Coronary artery (tissue), 2 donors: ENCODE results near the gene SF3B6.
"Not testable (repeated sequence)": the region's sequence is repeated elsewhere in the genome, so short reads cannot be mapped to it uniquely, and the experiment has no call there.

Experiments used
- DNase-seq: peaks from one replicate; pipeline ENCODE4 v3.0.0-alpha.2; 2017; ENCODE audit warnings: low spot score
- H3K27ac ChIP-seq, 2 donors: fragments of 200-600 bp; sonication (generic); one replicate each; pipeline ENCODE4 v1.5.1; 2016 to 2019
- H3K4me3 ChIP-seq: fragments of 200-600 bp; sonication (generic); 2 replicates; pipeline ENCODE4 v1.5.1; 2016; ENCODE audit warnings: mild to moderate bottlenecking, moderate library complexity
- CTCF ChIP-seq: fragments of 200-600 bp; sonication (generic); IDR thresholded peaks from one replicate; pipeline ENCODE4 v1.5.1; 2019; ENCODE audit warnings: antibody characterized with exemption

Gene SF3B6

DNA sequence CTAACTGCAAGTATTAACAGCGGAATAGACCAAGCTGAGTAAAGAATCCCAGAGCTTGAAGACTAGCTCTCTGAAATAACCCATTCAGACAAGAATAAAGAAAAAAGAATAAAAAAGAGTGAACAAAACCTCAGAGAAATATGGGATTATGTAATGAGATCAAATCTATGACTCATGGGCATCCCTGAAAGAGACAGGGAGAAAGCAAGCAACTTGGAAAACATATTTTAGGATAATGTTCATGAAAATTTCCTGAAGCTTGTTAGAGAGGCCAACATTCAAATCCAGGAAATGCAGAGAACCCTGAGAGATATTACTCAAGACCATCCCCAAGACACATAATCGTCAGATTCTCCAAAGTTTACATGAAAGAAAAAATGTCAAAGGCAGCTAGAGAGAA lies 29.7 kb upstream of the SF3B6 start:
- no peak overlapping the region for H3K4me3 ChIP-seq
- H3K27ac ChIP-seq = no peak overlapping the region
- TF ChIP-seq CTCF = no peak
- DNase-seq = no peak

DNA sequence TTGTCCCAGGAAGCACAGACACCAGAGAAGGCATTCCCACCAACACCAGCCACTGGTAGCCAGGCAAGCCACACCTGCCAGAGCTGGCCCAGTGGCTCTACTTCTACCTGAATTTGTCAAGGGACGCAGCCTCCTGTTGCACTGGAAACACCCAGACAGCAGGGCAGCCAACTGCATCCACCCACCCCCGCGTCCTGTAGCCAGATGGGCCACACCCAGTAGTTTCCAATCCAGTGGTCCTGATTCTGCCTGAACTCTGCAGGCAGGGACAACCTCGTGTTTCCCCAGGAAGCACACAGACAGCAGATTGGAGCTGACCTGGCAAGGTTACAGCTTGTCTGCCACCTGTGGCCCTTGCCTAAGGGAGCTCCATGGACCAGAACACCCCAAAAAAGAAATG lies 28.8 kb upstream of the SF3B6 start:
- H3K27ac ChIP-seq = no peak overlapping the region
- no peak for DNase-seq

DNA sequence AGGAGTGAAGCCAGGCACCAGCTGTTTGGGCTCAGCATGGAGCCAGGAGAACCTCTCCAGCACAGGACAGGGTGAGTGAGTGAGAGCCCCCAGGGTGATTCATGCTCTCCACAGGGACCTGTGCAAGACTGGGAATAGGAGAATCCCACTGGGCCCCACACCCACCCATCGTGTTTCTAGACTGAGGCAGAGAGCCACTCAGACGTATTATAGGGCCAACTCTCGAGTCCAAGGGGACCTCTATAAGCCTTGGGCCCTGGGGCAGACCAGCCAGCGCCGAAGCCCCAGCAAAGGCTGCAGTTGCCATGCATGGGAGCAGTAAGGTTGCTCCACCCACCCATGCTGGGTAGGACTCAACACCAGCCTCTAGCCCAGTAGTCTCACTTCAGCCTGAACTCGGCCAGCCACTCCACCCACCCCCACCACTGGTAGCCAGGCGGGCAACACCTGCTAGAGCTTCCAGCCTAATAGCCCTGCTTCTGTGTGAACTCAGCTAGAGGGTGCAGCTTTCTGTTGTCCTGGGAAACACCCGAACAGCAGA lies 28.1 kb upstream of the SF3B6 start:
- no peak for TF ChIP-seq CTCF
- Histone ChIP-seq H3K27ac (no peak overlapping the region), H3K4me3 (no peak overlapping the region)
- no peak for DNase-seq

More for the DNA sequence above, 28.8 kb upstream of the SF3B6 start:
- H3K4me3 ChIP-seq = no peak overlapping the region
- no peak for TF ChIP-seq CTCF

DNA sequence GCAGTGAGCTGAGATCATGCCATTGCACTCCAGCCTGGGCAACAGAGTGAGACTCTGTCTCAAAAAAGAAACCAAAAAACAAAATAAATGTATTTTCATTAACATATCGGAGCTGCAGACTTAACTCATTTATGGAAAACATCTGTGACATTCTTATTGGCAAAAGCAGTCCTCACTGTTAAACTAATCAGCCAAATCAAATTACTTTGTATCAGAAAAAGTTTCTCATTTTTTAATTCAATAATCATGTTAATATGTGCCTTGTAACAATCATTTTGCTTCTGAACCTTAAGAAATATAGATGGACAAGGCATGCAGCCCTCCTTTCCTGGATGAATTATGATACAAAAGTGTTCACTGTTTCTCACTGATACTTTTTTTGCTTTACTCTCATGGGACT lies 26.6 kb upstream of the SF3B6 start:
- TF ChIP-seq CTCF = no peak
- H3K27ac ChIP-seq = no peak overlapping the region
- H3K4me3 ChIP-seq = no peak overlapping the region
- DNase-seq = no peak

DNA sequence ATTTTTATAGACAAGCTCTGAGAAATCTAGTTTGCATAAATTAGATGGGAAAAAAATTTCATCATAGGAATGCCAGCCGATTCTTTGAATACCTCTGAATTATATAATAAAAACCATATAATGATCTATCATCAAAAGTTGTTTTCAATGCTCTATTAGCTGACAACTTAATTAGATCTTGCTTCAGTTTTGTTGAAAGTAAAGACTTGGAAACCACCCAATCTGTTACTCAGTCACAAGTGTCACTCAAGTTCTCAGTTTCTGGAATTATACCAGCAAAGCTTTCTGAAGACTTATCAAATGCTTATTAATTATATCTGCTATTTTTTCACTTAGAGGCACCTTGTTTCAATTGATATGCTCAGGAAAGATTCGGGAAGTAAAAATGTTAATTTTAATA lies 25.9 kb upstream of the SF3B6 start:
- TF ChIP-seq CTCF = no peak
- no peak for DNase-seq
- no peak overlapping the region for H3K4me3 ChIP-seq
- no peak overlapping the region for H3K27ac ChIP-seq

- not testable (repeated sequence) for H3K4me3 ChIP-seq, H3K27ac ChIP-seq, DNase-seq
These were observed 24.6 kb upstream of the SF3B6 start for GRCh38 chr2:24100732-24101131.

- H3K27ac ChIP-seq = not testable (repeated sequence)
These were observed 19.1 kb upstream of the SF3B6 start for GRCh38 chr2:24095171-24095677.

DNA sequence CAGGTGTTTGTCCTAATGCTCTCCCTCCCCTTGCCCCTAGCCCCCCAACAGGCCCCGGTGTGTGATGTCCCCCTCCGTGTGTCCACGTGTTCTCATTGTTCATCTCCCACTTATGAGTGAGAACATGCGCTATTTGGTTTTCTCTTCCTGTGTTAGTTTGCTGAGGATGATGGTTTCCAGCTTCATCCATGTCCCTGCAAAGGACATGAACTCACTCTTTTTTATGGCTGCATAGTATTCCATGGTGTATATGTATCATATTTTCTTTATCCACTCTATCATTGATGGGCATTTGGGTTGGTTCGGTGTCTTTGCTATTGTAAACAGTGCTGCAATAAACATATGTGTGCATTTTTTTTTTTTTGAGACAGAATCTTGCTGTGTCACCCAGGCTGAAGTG lies 17.1 kb upstream of the SF3B6 start:
- H3K27ac ChIP-seq, DNase-seq, H3K4me3 ChIP-seq: not testable (repeated sequence)

More at GRCh38 chr2:24095171-24095677, 19.1 kb upstream of the SF3B6 start:
- DNase-seq, H3K4me3 ChIP-seq: not testable (repeated sequence)

DNA sequence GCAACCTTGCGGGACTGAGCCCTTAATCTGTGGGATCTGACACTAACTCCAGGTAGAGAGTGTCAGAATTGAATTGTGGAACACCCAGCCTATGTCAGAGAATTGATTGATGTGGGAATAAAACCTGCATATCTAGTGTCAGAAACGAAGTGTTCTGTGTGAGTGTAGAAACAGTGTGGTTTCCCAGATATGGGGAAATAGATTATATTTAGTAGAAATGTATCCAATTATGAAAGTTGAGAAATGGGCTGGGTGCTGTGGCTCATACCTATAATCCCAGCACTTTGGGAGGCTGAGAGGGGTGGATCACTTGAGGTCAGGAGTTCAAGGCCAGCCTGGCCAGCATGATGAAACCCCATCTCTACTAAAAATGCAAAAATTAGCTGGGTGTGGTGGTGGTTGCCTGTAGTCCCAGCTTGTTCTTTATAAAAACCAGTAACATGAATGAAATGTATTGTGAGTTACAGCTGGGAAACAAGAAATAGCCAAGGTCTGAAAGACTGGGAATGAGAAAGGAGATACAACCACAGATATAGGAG lies 12.8 kb upstream of the SF3B6 start:
- Histone ChIP-seq H3K4me3 (no peak overlapping the region), H3K27ac (no peak overlapping the region)
- TF ChIP-seq CTCF = no peak
- DNase-seq = no peak
